HG03571 (cell line): ENCODE data around the gene CNPY1.

Source experiments
- ATAC-seq: cut with Tn5 transposase; IDR thresholded peaks from one replicate; pipeline ENCODE4 v1.9.1; 2021; ENCODE audit not compliant: unreplicated experiment

The CNPY1 gene

GRCh38 chr7:155560196-155560885 is 14.0 kb upstream of the CNPY1 start:
- ATAC-seq, result no peak

- no peak for ATAC-seq
These were observed 13.3 kb upstream of the CNPY1 start for GRCh38 chr7:155559519-155560108.

- no peak for ATAC-seq
These were observed 12.6 kb upstream of the CNPY1 start for GRCh38 chr7:155558961-155559360.

- ATAC-seq, result no peak
These were observed 12.0 kb upstream of the CNPY1 start for GRCh38 chr7:155558351-155558750.

- no peak for ATAC-seq
These were observed 11.4 kb upstream of the CNPY1 start for GRCh38 chr7:155557778-155558177.

GRCh38 chr7:155556763-155557162 is 10.4 kb upstream of the CNPY1 start:
- ATAC-seq, result no peak

- no peak for ATAC-seq
These were observed 8.8 kb upstream of the CNPY1 start for GRCh38 chr7:155555116-155555695.

- no peak for ATAC-seq
These were observed 7.5 kb upstream of the CNPY1 start for GRCh38 chr7:155553871-155554270.

- ATAC-seq, result no peak
These were observed 5.6 kb upstream of the CNPY1 start for GRCh38 chr7:155551785-155552611.

- ATAC-seq, result no peak
These were observed 4.6 kb upstream of the CNPY1 start for GRCh38 chr7:155550916-155551315.

- ATAC-seq, result no peak
These were observed 2.9 kb upstream of the CNPY1 start for GRCh38 chr7:155549226-155549625.

- ATAC-seq, result no peak
These were observed 917 bp upstream of the CNPY1 start for GRCh38 chr7:155547161-155547791.

GRCh38 chr7:155545348-155545747 is 1.0 kb downstream of the CNPY1 start:
- no peak for ATAC-seq

GRCh38 chr7:155544485-155544884 is 1.9 kb downstream of the CNPY1 start:
- no peak for ATAC-seq

- ATAC-seq, result no peak
These were observed 2.4 kb downstream of the CNPY1 start for GRCh38 chr7:155543926-155544325.

GRCh38 chr7:155543011-155543876 is 3.1 kb downstream of the CNPY1 start:
- no peak for ATAC-seq

GRCh38 chr7:155541986-155542675 is 4.2 kb downstream of the CNPY1 start:
- ATAC-seq, result no peak

- ATAC-seq, result no peak
These were observed 5.8 kb downstream of the CNPY1 start for GRCh38 chr7:155540553-155540952.

- no peak for ATAC-seq
These were observed 8.1 kb downstream of the CNPY1 start for GRCh38 chr7:155538293-155538692.

GRCh38 chr7:155536451-155536850 is 9.9 kb downstream of the CNPY1 start:
- ATAC-seq, result no peak
